Liver (tissue), 3 donors: ENCODE measurements around the gene FAT2.

Experiments
- CTCF ChIP-seq: fragments of 150-350 bp; IDR thresholded peaks from 2 replicates; pipeline ENCODE4 v1.5.1; 2017; ENCODE audit warnings: improper control_type of control experiment, low read depth, low read length; ENCODE audit not compliant: missing input control
- RXRA ChIP-seq, 2 donors: IDR thresholded peaks; 2 replicates each; pipeline ENCODE4 v1.6.1; 2017 to 2018; ENCODE audit warnings: antibody characterized with exemption in 2 of 2, mild to moderate bottlenecking in 1 of 2
- TAF1 ChIP-seq: conservative IDR thresholded peaks from 2 replicates; pipeline ENCODE4 v1.6.1; 2016; ENCODE audit warnings: antibody characterized with exemption, mild to moderate bottlenecking
- ZBTB33 ChIP-seq: IDR thresholded peaks from 2 replicates; pipeline ENCODE4 v1.6.1; 2016; ENCODE audit warnings: antibody characterized with exemption
- donor health status: healthy.
- donor health status: healthy.

- TF ChIP-seq CTCF (no peak), RXRA (IDR thresholded peaks at IDR 0.05) (no peak), TAF1 (no peak), ZBTB33 (no peak)
These were observed 41.8 kb upstream of the FAT2 start for GRCh38 chr5:151632941-151633340.
